NCI-H187 treated with DMSO at 0.1 percent for 48 hours (cell line): ENCODE results near the gene FAU.

Experiments
- DNase-seq: peaks from one replicate; lab custom pipeline; 2025; lab: John Stamatoyannopoulos, UW

The FAU gene

DNA sequence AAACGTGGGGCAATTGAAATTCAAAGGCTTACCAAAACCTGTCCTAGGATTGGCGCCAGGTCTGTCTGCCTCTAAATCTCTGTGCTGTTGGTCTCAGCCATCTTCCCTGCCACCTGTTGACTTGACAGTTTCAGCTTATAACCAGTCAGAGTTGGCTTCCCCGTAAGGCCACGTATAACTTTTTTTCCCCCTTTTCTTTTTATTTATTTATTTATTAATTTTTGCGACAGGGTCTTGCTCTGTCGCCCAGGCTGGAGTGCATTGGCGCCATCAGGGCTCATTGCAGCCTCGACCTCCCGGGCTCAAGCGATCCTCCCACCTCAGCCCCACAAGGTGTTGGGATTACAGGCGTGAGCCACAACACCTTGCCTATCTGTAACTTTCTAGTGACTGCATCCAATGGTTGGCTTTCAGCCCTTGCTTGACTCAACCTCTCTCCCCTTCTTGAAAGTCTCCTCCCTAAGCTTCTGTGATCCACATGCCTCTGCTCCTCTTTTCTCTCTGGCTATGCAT is 13.8 kb upstream of the FAU start:
- DNase-seq: no peak

DNA sequence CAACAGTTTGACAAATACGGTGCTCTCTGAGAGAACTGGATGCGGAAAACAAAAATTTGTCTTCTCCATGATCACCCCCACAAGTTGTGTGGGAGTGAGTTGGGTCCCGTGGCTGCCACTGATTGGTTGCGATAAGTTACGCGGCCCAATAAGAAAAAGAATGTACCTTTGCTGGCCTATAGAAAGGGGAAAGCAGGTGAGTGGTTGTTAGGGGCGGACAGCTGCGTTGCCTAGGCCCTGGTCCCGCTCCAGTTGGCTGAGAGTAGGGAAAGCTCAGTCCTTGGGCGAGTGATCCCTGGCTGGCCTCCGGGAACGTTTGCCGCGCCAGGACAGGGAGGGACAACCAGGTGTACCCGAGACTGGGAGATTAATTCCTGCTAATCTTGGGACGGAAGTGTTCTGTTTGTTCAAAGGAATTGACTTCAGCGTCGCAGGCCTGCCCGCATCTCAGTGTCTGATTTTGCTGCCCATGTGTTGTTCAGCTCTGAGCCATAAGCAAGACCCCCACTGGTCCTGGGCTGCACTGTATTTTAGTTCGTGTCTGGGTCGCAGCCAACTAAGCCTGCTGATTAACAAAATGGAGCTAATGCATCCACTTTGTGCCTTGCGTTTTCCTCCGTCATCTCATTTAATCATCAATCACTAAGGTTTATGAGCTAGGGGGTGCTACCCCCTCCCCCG is 13.2 kb upstream of the FAU start:
- DNase-seq: peak; percentile 96

DNA sequence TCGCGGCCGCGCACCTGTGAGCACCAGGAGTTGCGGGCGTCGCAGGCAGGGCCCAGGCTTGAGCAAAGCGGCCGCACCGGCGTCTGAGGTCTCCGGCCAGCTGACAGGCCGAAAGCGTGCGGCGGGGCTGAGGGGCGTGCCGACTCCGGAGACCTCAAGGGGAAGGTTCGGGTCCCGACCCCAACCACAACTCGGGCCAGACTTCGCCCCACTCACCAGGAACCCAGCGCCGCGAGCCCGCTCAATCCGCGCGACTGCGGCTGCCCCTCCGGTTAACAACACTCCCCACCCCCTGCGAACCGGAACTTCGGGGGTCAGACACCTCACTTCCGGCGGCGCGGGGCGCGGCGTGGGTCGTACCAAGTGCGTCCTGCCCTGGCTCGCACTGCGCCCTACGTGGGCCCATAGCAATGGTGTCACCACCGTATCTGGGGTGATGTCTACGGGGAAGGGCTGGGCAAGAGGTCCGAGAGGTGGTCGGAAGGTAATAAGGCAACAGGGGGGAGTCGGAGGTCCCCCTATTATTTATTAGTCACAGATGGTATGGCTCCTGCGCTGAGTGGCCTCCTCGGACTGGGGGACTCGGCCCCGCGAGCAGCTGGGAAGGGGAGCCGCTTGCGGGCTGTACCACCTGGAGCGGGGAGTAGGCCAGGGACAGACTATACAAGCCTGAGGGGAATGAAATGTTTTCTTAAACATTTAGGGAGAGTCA is 12.5 kb upstream of the FAU start, which contains the start of gene SYVN1:
Gene SYVN1, minus strand, starts transcription at position 280 of the 712 bp plus-strand sequence. CDS start 918 bp downstream, outside the sequence.
- DNase-seq: no peak

DNA sequence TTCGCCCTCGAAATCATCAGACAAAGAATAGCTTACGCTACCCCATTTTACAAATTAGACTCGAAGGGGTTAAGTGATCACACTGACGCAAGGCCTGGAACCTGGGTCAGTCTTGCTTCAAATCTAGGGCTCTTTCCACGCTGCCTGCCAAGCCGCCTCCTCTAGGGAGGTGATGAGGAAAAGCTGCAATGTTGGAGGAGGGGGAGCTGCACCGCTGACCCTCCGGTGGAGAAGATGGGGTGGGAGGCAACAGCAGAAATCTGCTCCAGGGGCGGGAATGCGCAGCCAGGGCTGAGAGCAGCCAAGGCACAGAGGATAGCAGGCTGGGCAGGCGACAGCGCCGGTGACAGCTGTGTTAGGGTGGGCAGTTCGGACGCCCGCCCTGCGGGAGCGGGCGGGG is 11.8 kb upstream of the FAU start:
- no peak for DNase-seq

DNA sequence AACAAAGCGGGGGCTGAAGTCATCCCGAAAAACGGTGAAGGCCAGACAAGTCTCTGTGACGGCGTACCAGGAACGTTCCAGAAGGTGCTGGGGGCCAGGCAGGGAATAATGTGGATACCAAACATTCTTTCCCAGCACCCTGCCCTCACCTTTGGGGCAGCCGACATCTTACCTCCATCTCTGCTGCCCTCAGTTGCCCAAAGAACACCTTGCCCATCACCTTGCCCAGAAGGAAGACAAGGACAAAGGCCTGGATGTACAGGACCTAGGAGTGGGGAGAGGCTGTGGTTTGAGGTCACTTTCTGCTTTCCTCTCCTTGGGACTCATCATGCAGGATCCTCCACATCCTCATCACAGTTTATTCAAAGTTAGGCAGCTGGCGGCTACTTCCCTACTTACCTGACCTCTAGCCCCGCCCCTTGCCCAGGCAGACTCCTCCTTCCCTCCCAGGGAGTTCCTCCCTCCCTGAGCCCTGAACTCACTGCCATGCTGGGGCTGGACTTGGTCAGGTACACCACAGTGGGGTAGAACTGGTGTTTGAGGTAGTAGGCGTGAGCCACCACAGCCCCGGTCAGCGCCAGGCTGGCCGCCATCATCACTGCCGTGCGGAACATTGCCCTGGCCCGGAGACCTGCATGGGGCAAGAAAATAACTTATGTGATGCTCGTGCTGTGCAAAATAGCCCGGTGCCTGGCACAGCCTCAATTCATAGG is 11.2 kb upstream of the FAU start:
- DNase-seq: no peak

DNA sequence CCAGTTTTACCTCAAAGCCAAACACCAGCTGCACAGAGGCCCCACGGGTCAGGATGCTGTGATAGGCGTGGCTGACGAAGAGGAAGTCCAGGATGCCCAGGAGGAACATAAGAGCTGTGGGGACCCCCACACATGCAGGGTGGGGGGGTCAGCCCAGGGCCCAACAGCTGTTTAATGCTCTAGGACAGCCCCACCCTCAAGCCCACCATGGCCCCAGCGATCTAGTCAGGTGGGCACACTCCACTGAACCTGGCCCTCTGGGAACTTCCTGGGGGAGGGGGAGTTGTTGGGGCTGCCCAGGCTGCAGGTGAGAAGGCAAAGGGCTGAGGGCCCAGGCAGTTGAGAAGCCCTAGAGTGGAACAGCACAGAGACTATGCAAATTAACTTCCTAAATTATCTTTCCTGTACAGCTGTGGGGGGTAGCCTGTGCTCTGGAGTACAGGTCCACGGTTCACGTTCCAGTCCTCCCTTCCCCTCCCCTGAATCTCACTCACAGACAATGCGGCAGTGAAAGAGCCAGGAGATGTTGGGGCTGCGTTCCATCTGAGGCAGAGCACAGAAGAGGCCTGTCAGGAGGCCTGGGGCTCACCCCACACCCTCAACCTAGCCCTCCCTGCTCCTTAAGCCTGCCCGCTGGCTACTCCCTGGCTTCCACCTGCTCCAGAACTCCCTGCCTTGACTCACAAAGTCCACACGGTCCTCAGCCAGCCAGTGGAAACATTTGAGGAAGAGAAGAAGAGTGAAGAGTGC is 10.5 kb upstream of the FAU start:
- no peak for DNase-seq

DNA sequence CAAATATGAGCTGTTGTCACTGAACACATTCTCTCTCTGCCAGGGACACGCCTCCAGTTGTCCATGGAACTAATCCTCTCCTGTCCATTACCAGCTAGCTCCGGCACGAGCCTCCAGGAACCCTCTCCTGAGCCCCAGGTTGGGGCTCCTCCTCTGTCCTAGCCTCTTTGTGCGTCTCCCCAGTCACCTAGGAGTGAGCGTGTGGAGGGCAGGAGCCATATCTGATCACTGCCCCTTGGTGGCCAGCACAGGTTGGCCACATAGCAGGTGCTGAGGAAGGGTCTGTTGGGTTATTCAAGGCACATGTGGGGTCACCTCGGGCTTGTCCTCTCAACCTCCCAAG is 9.9 kb upstream of the FAU start:
- no peak for DNase-seq

DNA sequence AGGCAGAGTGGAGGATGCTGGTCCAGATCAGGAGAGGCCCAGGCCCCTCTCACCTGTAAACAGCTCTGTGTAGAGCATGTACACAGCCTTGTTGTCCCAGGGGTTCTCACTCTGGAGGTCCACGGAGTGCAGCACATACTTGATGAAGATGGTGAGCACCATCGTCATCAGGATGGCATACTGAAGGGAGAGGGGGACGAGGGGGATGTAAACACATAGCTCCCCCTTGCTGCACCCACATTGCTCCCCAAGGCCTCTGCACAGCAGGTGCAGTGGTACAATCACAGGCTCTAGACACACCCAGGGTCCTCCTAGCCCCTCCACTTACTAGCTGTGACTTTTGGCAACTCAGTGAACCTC is 9.5 kb upstream of the FAU start:
- DNase-seq: no peak

DNA sequence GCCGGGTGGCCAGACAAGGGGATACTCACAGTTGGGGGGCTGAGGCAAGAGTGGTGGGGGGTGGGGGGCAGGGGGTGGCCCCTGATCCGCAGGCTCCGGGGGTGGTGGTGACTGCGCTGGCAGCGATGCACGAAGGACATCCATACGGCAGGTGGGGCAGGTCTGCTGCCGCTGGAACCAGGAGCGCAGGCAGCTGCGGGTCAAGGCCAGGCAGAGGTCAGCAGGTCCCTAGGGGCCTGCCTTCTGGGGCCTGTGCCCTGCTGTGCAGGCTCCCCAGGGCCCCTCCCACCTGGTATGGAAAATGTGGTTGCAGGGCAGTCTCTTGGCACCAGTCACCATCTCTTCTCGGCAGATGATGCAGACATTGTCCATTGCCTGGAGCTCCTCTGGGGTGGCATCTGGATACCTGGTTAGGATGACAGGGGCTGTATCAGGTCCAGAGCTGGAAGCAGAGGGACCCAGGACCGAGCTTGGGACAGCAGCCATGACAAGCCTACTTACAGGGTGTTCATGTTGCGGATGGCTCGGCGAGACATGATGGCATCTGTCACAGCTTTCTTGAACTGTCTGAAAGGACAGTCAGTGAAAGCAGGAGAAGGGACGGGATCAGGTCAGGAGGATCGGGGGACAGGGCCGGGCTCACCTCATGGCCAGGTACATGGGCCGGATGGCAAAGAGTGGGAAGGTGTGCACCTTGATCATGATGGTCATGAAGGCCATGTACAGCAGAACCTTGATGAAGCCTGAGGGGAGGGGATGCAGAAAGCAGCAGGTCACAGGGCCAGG is 8.9 kb upstream of the FAU start:
- DNase-seq: no peak

DNA sequence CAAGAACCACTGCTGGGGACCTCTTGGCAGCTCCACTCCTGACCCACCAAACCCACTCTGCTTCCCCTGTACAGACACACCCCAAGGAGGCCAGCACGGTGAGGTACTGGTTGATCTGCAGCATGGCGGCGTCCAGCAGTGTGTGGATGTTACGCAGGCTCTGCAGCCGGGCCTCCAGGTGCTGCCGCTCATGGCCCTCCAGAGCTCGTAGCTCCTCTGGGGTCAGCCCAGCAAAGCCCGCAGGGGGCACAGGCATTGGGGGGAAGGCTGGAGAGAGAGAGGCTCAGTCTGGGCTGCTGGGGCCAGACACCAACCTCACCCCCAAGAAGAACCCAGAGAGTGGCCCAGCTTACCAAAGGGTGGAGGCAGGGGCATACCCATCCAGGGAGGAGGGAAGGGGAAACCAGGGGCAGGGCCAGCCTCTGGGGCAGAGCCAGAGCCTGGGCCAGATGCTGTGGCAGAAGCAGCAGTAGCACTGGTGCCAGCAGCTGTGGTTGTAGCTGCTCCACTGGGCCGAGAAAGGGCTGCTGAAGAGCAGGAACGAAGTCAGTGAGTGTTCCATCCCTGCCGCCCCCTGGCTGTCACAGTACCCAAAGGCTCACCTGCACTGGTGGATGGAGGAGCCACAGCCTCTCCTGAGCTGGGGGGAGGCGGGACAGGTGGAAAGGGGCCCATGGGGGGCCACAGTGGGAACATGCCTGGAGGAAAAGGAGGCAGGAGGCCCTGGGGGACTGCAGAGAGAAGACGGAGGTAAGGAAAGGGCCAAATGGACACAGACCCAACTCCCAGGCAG is 7.9 kb upstream of the FAU start:
- DNase-seq: no peak

DNA sequence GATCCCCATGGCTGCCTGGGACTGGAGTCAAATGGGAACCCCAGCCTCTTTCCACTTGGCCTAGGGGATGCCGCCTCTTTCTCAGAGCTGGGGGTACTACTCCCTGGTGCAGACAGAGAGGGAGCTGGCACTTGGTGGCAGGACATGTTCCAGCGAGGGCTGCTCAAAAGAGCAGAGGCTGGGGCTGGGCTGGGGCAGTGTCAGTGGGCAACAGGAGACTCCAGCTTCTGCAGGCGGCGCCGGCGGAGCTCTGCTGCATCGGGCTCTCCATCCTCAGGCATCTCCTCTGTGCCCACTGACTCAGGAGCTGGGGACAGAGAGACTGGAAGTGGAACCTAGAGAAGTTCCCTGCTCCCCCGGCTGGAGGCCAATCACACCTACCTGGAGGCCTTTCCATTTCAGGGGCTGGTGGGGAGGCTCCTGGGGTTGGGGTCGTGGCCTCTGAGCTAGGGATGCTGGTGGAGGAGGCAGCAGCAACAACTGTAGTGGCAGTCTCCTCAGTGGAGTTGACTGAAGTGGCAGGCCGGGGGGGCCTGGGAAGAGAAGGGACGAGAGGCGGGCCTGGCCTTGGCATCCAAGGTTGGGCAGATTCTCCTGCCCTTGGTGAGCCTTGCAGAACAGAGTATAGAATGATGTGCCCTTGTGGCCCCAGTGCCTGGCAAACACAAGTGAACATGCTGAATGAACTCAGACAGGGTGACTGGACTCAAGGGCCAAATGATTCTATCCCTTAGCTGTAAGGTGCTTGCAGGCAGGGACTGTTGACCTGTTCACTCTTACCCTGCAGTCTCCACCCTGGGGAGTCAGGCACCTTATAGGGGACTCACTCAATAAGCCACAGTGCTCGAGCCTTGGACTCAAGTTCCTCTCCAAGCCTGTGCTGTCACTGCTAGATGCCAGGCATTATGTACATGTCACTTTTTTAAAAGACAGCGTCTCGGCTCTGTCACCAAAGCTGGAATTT is 6.5 kb upstream of the FAU start:
- DNase-seq: no peak

- DNase-seq: no peak
Measured at GRCh38 chr11:65127473-65128181, 5.7 kb upstream of the FAU start.

GRCh38 chr11:65126624-65127274 is 4.8 kb upstream of the FAU start:
- no peak for DNase-seq

- no peak for DNase-seq
Measured at GRCh38 chr11:65125197-65126056, 3.5 kb upstream of the FAU start.

DNA sequence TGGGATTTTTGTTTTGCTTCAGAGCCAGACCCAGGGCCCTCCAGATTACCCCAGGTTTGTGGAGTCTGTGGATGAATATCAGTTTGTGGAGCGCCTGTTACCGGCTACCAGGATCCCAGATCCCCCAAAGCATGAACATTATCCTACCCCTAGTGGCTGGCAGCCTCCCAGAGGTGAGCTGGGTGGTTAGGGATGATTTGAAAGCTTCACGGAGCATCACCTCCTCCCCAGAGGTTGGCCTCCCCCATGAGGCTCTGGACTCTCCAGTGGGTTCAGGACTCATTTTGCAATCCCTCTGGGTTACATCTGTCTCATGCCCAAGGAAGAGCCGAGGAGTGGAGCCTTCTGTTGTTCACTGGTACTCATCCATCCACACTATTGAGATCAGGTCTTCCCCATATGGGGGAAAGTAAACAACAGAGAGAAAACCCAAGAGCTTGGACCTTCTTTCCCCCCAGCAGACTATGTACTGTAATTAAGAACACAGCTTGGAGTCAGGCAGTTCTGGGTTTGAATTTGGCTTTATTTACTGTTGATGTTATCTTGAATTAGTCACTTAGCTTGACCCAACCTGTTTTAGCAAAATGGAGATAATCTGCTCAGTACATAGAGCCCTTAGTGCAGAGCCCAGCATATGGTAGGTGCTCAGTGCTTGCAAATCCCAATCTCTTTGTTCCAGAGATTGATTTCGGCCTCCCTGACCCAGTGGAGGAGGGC is 2.7 kb upstream of the FAU start:
- DNase-seq: no peak

DNA sequence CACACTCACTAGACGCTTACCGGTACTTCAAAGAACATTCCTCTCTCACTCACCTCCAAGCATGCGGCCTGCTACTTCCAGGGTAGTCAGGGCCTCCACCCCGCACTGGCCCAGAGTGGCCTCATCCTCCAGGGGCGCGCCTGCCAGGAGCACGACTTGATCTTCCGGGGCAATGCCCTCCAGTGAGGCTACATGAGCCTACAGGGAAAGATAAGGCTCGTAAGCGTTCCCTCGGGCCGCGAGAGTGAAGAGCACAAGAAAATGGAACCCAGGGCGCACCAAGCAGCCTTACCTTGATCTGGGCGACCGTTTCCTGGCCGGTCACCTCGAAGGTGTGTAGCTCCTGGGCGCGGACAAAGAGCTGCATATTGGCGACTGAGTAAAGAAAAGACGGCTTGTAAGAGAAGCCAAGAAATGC is 478 bp downstream of the FAU start:
- no peak for DNase-seq

GRCh38 chr11:65120831-65121230 is 1.1 kb downstream of the FAU start:
- DNase-seq: no peak
